Activated T-cell treated with anti-CD3 and anti-CD28 coated beads, Interleukin-2, amount 50 U/mL, for 4 hours (primary cell): Measurements from ENCODE around the gene PRDM16. TPM values are rescaled to one million over a fixed set of nuclear protein-coding genes. Genes with fewer than 3 reads are reported as not detected.

Experiments used
- ATAC-seq, 2 donors: fragments of 200-7000 bp; cut with Tn5 transposase; one replicate each; pipeline ENCODE4 v1.10.0; 2021
- DNase-seq: peaks from one replicate; pipeline ENCODE4 v3.0.0-alpha.2; 2020
- H3K27me3 Mint-ChIP-seq: one replicate; pipeline ENCODE4 v1.8.0; 2021; ENCODE audit warnings: low read depth, mixed read lengths
- H3K36me3 Mint-ChIP-seq: one replicate; pipeline ENCODE4 v1.8.0; 2022; ENCODE audit warnings: mixed read lengths; ENCODE audit not compliant: insufficient read depth
- H3K4me1 Mint-ChIP-seq: one replicate; pipeline ENCODE4 v1.8.0; 2021; ENCODE audit warnings: low read depth, mixed read lengths
- H3K4me3 Mint-ChIP-seq: one replicate; pipeline ENCODE4 v1.8.0; 2021; ENCODE audit warnings: mild to moderate bottlenecking, moderate library complexity, mixed read lengths
- H3K9me3 Mint-ChIP-seq: one replicate; pipeline ENCODE4 v1.8.0; 2021; ENCODE audit warnings: mixed read lengths
- total RNA-seq, 3 donors: library from RNA; stranded (reverse); gene quantifications; one replicate each; pipeline ENCODE4 v1.2.1, GENCODE V29; 2021

Gene PRDM16
- total RNA-seq, 3 donors from 2014 or later = 0.05 to 0.22 TPM; not detected in 1

- Mint-ChIP-seq H3K36me3 (no peaks in the 10 kb centered on the region), H3K27me3 (peaks cover 20% of the 10 kb centered on the region), H3K4me3 (no peak overlapping the region), H3K4me1 (no peaks in the 10 kb centered on the region), H3K9me3 (no peaks in the 10 kb centered on the region)
- no peak for DNase-seq
- ATAC-seq = no peak
These were observed 309.6 kb downstream of the PRDM16 start for GRCh38 chr1:3378411-3379208.

- H3K36me3 Mint-ChIP-seq = no peaks in the 10 kb centered on the region
- H3K4me3 Mint-ChIP-seq = no peak overlapping the region
- H3K4me1 Mint-ChIP-seq = no peaks in the 10 kb centered on the region
- no peaks in the 10 kb centered on the region for H3K9me3 Mint-ChIP-seq
- peaks cover 23% of the 10 kb centered on the region for H3K27me3 Mint-ChIP-seq
- DNase-seq (no peak), ATAC-seq (no peak)
These were observed 310.9 kb downstream of the PRDM16 start for GRCh38 chr1:3379934-3380333.

GRCh38 chr1:3380469-3380868 is 311.5 kb downstream of the PRDM16 start:
- H3K4me1 Mint-ChIP-seq = no peaks in the 10 kb centered on the region
- no peaks in the 10 kb centered on the region for H3K9me3 Mint-ChIP-seq
- H3K4me3 Mint-ChIP-seq = no peak overlapping the region
- no peak for DNase-seq
- no peaks in the 10 kb centered on the region for H3K36me3 Mint-ChIP-seq
- ATAC-seq = no peak
- H3K27me3 Mint-ChIP-seq = peaks cover 23% of the 10 kb centered on the region

- Mint-ChIP-seq H3K27me3 (peaks cover 17% of the 10 kb centered on the region), H3K36me3 (no peaks in the 10 kb centered on the region), H3K4me1 (no peaks in the 10 kb centered on the region), H3K9me3 (no peaks in the 10 kb centered on the region), H3K4me3 (no peak overlapping the region)
- DNase-seq (no peak), ATAC-seq (no peak)
These were observed 312.9 kb downstream of the PRDM16 start for GRCh38 chr1:3381901-3382300.

GRCh38 chr1:3382326-3383057 is 313.5 kb downstream of the PRDM16 start:
- H3K9me3 Mint-ChIP-seq = no peaks in the 10 kb centered on the region
- H3K36me3 Mint-ChIP-seq = no peaks in the 10 kb centered on the region
- no peaks in the 10 kb centered on the region for H3K4me1 Mint-ChIP-seq
- H3K27me3 Mint-ChIP-seq = peaks cover 18% of the 10 kb centered on the region
- ATAC-seq = no peak
- no peak overlapping the region for H3K4me3 Mint-ChIP-seq
- DNase-seq = no peak

GRCh38 chr1:3383679-3384078 is 314.7 kb downstream of the PRDM16 start:
- H3K27me3 Mint-ChIP-seq = peaks cover 16% of the 10 kb centered on the region

GRCh38 chr1:3384407-3384806 is 315.4 kb downstream of the PRDM16 start:
- ATAC-seq (no peak), DNase-seq (no peak)
- Mint-ChIP-seq H3K9me3 (no peaks in the 10 kb centered on the region), H3K4me3 (no peak overlapping the region), H3K4me1 (no peaks in the 10 kb centered on the region), H3K27me3 (peaks cover 16% of the 10 kb centered on the region), H3K36me3 (no peaks in the 10 kb centered on the region)

More at GRCh38 chr1:3383679-3384078, 314.7 kb downstream of the PRDM16 start:
- Mint-ChIP-seq H3K4me3 (no peak overlapping the region), H3K4me1 (no peaks in the 10 kb centered on the region), H3K9me3 (no peaks in the 10 kb centered on the region), H3K36me3 (no peaks in the 10 kb centered on the region)
- ATAC-seq = no peak
- no peak for DNase-seq

GRCh38 chr1:3386205-3387002 is 317.4 kb downstream of the PRDM16 start:
- H3K27me3 Mint-ChIP-seq = peaks cover 18% of the 10 kb centered on the region
- DNase-seq = no peak
- no peak overlapping the region for H3K4me3 Mint-ChIP-seq
- no peaks in the 10 kb centered on the region for H3K36me3 Mint-ChIP-seq
- ATAC-seq = no peak
- no peaks in the 10 kb centered on the region for H3K4me1 Mint-ChIP-seq
- H3K9me3 Mint-ChIP-seq = no peaks in the 10 kb centered on the region

- no peaks in the 10 kb centered on the region for H3K9me3 Mint-ChIP-seq
- H3K36me3 Mint-ChIP-seq = no peaks in the 10 kb centered on the region
- no peak for DNase-seq
These were observed 318.4 kb downstream of the PRDM16 start for GRCh38 chr1:3387401-3387800.

GRCh38 chr1:3389093-3389833 is 320.3 kb downstream of the PRDM16 start:
- peaks cover 1% of the 10 kb centered on the region for H3K4me1 Mint-ChIP-seq

More at GRCh38 chr1:3387401-3387800, 318.4 kb downstream of the PRDM16 start:
- Mint-ChIP-seq H3K4me1 (no peaks in the 10 kb centered on the region), H3K27me3 (peaks cover 23% of the 10 kb centered on the region), H3K4me3 (no peak overlapping the region)
- ATAC-seq = no peak

GRCh38 chr1:3390291-3390690 is 321.3 kb downstream of the PRDM16 start:
- peaks cover 3% of the 10 kb centered on the region for H3K4me1 Mint-ChIP-seq
- H3K27me3 Mint-ChIP-seq = peaks cover 37% of the 10 kb centered on the region
- no peaks in the 10 kb centered on the region for H3K9me3 Mint-ChIP-seq
- H3K36me3 Mint-ChIP-seq = no peaks in the 10 kb centered on the region
- no peak for DNase-seq
- H3K4me3 Mint-ChIP-seq = no peak overlapping the region
- no peak for ATAC-seq

More at GRCh38 chr1:3389093-3389833, 320.3 kb downstream of the PRDM16 start:
- DNase-seq (no peak), ATAC-seq (no peak)
- Mint-ChIP-seq H3K9me3 (no peaks in the 10 kb centered on the region), H3K27me3 (peaks cover 29% of the 10 kb centered on the region), H3K36me3 (no peaks in the 10 kb centered on the region), H3K4me3 (no peak overlapping the region)

- no peak for DNase-seq
- no peaks in the 10 kb centered on the region for H3K36me3 Mint-ChIP-seq
- H3K27me3 Mint-ChIP-seq = peaks cover 48% of the 10 kb centered on the region
- no peak overlapping the region for H3K4me3 Mint-ChIP-seq
- no peak for ATAC-seq
- H3K4me1 Mint-ChIP-seq = peaks cover 3% of the 10 kb centered on the region
- no peaks in the 10 kb centered on the region for H3K9me3 Mint-ChIP-seq
These were observed 322.7 kb downstream of the PRDM16 start for GRCh38 chr1:3391711-3392110.

- ATAC-seq = no peak
- H3K27me3 Mint-ChIP-seq = peaks cover 45% of the 10 kb centered on the region
These were observed 324.3 kb downstream of the PRDM16 start for GRCh38 chr1:3393024-3393986.

More at GRCh38 chr1:3393024-3393986, 324.3 kb downstream of the PRDM16 start:
- no peak for DNase-seq
- H3K4me1 Mint-ChIP-seq = peaks cover 3% of the 10 kb centered on the region
- H3K4me3 Mint-ChIP-seq = no peak overlapping the region
- no peaks in the 10 kb centered on the region for H3K36me3 Mint-ChIP-seq
- no peaks in the 10 kb centered on the region for H3K9me3 Mint-ChIP-seq
